ENCODE results near the gene SMIM28. TPM values are rescaled to one million over a fixed set of nuclear protein-coding genes. Genes with fewer than 3 reads are reported as not detected.

The SMIM28 gene
- total RNA-seq, 2 donors from 2014 or later = not detected

- no peak for ATAC-seq (ENCODE audit: insufficient number of reproducible peaks, low FRiP score, low read depth)
- Histone ChIP-seq H3K27me3 (replicated peaks; ENCODE audit: insufficient read depth) (no peaks in the 10 kb centered on the region), H3K36me3 (no peaks in the 10 kb centered on the region), H3K9me3 (no peaks in the 10 kb centered on the region), H3K4me1 (ENCODE audit: control insufficient read depth in 1 of 2, low read depth in 2 of 2) (no peaks in the 10 kb centered on the region), H3K27ac (no peak overlapping the region), H3K4me3 (no peak overlapping the region)
- no peak for TF ChIP-seq CTCF (IDR thresholded peaks at IDR 0.05)
- no peak for DNase-seq (ENCODE audit: low spot score)
Observed at GRCh38 chr6:138334000-138334399, 43.7 kb upstream of the SMIM28 start.

DNA sequence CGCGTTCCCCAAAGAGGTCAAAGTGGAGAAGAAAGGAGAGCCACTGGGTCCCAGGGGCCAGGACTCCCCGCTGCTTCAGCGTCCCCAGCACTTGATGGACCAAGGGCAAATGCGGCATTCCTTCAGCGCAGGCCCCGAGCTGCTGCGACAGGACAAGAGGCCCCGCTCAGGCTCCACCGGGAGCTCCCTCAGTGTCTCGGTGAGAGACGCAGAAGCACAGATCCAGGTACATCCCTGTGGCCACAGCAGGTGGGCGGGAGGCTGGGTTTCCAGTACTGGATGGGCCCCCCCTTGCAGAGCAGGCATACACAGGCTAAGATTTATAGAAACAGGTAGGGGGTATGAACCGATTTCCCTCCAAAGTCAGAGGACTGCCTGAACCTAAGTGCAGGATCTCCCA, 42.7 kb upstream of the SMIM28 start:
- ATAC-seq (ENCODE audit: insufficient number of reproducible peaks, low FRiP score, low read depth) (no peak), DNase-seq (ENCODE audit: low spot score) (no peak)
- Histone ChIP-seq H3K4me3 (no peak overlapping the region), H3K27me3 (replicated peaks; ENCODE audit: insufficient read depth) (no peaks in the 10 kb centered on the region), H3K9me3 (no peaks in the 10 kb centered on the region), H3K36me3 (no peaks in the 10 kb centered on the region), H3K4me1 (ENCODE audit: control insufficient read depth in 1 of 2, low read depth in 2 of 2) (no peaks in the 10 kb centered on the region), H3K27ac (no peak overlapping the region)
- no peak for TF ChIP-seq CTCF (IDR thresholded peaks at IDR 0.05)

GRCh38 chr6:138336221-138336620, 41.5 kb upstream of the SMIM28 start:
- TF ChIP-seq CTCF (IDR thresholded peaks at IDR 0.05) = no peak
- H3K27ac ChIP-seq = no peak overlapping the region
- ATAC-seq (ENCODE audit: insufficient number of reproducible peaks, low FRiP score, low read depth) (no peak), DNase-seq (ENCODE audit: low spot score) (no peak)
- no peaks in the 10 kb centered on the region for H3K36me3 ChIP-seq
- no peaks in the 10 kb centered on the region for H3K4me1 ChIP-seq (ENCODE audit: control insufficient read depth in 1 of 2, low read depth in 2 of 2)
- H3K4me3 ChIP-seq = no peak overlapping the region
- H3K27me3 ChIP-seq (replicated peaks; ENCODE audit: insufficient read depth) = no peaks in the 10 kb centered on the region
- H3K9me3 ChIP-seq = no peaks in the 10 kb centered on the region

DNA sequence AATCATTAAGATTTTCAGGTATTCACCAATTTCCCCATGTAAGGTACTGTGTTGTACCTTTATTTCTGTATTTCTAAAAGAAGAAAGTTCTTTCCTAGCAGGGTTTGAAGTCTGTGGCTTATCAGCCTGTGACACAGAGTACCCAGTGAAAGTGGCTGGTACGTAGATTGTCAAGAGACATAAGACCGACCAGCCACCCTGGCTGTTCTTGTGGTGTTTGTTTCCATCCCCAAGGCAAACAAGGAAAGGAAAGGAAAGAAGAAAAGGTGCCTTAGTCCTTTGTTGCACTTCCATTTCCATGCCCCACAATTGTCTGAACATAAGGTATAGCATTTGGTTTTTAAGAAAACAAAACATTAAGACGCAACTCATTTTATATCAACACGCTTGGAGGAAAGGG, 40.6 kb upstream of the SMIM28 start:
- no peak for TF ChIP-seq CTCF (IDR thresholded peaks at IDR 0.05)
- H3K36me3 ChIP-seq = no peaks in the 10 kb centered on the region
- no peaks in the 10 kb centered on the region for H3K4me1 ChIP-seq (ENCODE audit: control insufficient read depth in 1 of 2, low read depth in 2 of 2)
- no peaks in the 10 kb centered on the region for H3K27me3 ChIP-seq (replicated peaks; ENCODE audit: insufficient read depth)
- no peak overlapping the region for H3K4me3 ChIP-seq
- H3K9me3 ChIP-seq = no peaks in the 10 kb centered on the region
- DNase-seq (ENCODE audit: low spot score) (no peak), ATAC-seq (ENCODE audit: insufficient number of reproducible peaks, low FRiP score, low read depth) (no peak)
- H3K27ac ChIP-seq = no peak overlapping the region

DNA sequence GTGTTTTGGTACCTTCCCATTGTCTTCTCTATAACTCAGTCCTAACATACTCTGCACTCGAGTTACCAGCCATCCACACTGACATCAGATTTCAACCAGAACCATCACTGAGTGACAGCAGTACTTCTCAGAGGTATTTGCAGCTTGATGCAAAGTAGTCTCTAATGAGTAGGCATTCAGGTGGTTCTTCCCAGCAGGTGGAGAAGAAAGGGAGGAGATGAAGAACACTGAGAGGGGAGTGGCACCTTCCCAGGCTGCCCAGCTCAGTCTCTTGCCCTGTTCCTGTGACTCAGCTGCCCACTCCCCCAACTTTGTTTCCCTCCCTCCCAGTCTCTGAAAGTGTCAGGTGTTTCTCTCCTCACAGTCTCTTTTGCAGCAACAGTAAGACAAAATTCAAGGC, 38.7 kb upstream of the SMIM28 start:
- Histone ChIP-seq H3K9me3 (no peaks in the 10 kb centered on the region), H3K4me3 (no peak overlapping the region), H3K36me3 (no peaks in the 10 kb centered on the region), H3K27me3 (replicated peaks; ENCODE audit: insufficient read depth) (no peaks in the 10 kb centered on the region), H3K4me1 (ENCODE audit: control insufficient read depth in 1 of 2, low read depth in 2 of 2) (no peaks in the 10 kb centered on the region), H3K27ac (no peak overlapping the region)
- ATAC-seq (ENCODE audit: insufficient number of reproducible peaks, low FRiP score, low read depth) (no peak), DNase-seq (ENCODE audit: low spot score) (no peak)
- TF ChIP-seq CTCF (IDR thresholded peaks at IDR 0.05) = no peak

Data from thoracic aorta (tissue), 2 donors.